HCT116 (cell line): ENCODE measurements around the gene PCDHGA2. TPM values are rescaled to one million over a fixed set of nuclear protein-coding genes. Genes with fewer than 3 reads are reported as not detected.

Experiments used
- ATAC-seq: fragments of 200-7000 bp; cut with Tn5 transposase; 2 replicates; pipeline ENCODE4 v1.9.1; 2020; ENCODE audit warnings: mild to moderate bottlenecking, moderate library complexity
- BruUV-seq: library from RNA; stranded (reverse); fragments of 400-500 nt; replicated peaks from 2 replicates; lab custom pipeline; 2021; lab: Mats Ljungman, UMichigan
- CTCF ChIA-PET: fragments of 300-600 bp; sonication (Branson Sonifier 250); formaldehyde crosslinking; loops from one replicate; lab custom pipeline; 2021; ENCODE audit warnings: antibody characterized with exemption; lab: Charles Lee
- POLR2A ChIA-PET: fragments of 300-600, 350-600 bp; sonication (Branson Sonifier 250); formaldehyde crosslinking; loops from one replicate; lab custom pipeline; 2021; ENCODE audit warnings: antibody characterized with exemption; lab: Charles Lee
- RAD21 ChIA-PET, 2 experiments: fragments of 300-600 bp; sonication (Branson Sonifier 250); formaldehyde crosslinking; loops; one replicate each; lab custom pipeline; 2023; ENCODE audit warnings: low total read pairs in 2 of 2; ENCODE audit not compliant: uncharacterized antibody in 2 of 2, unreplicated experiment in 2 of 2, low non-redundant PET in 1 of 2; lab: Charles Lee
- DNase-seq: peaks from one replicate; pipeline ENCODE4 v3.0.0-alpha.2; 2010; ENCODE audit warnings: low read depth, low spot score
- H2AFZ ChIP-seq: fragments of 200-600 bp; shearing (Covaris generic), sonication (generic); 2 replicates; pipeline ENCODE4 v1.6.1; 2017; ENCODE audit warnings: low read depth, mixed run types, mixed read lengths, antibody characterized with exemption, low read length; ENCODE audit not compliant: poor library complexity, severe bottlenecking
- H3K27ac ChIP-seq: 2 replicates; pipeline ENCODE4 v1.5.1; 2012; ENCODE audit warnings: low read depth, low read length
- H3K27me3 ChIP-seq: fragments of 200-600 bp; sonication (generic); 2 replicates; pipeline ENCODE4 v1.6.1; 2016; ENCODE audit warnings: mixed run types, low read length, mixed read lengths; ENCODE audit not compliant: insufficient read depth
- H3K36me3 ChIP-seq, 2 experiments: fragments of 200-500 bp in 1 of 2; fragments of 200-600 bp in 1 of 2; sonication (Bioruptor generic) in 1 of 2; sonication (generic) in 1 of 2; 2 replicates each; pipeline versions ENCODE4 v1.5.1 to v1.6.1; 2014 to 2016; ENCODE audit warnings: low read length in 2 of 2, inconsistent platforms in 1 of 2, mixed read lengths in 1 of 2, mixed run types in 1 of 2; ENCODE audit not compliant: insufficient read depth in 2 of 2, control insufficient read depth in 1 of 2
- H3K4me1 ChIP-seq, 2 experiments: fragments of 200-600 bp in 1 of 2; sonication (generic) in 1 of 2; 2 replicates each; pipeline versions ENCODE4 v1.5.1 to v1.6.1; 2012 to 2017; ENCODE audit warnings: low read length in 2 of 2, inconsistent platforms in 1 of 2, mild to moderate bottlenecking in 1 of 2, mixed read lengths in 1 of 2, mixed run types in 1 of 2, moderate library complexity in 1 of 2; ENCODE audit not compliant: insufficient read depth in 2 of 2, control insufficient read depth in 1 of 2
- H3K4me2 ChIP-seq: fragments of 200-600 bp; sonication (generic); 2 replicates; pipeline ENCODE4 v1.6.1; 2017; ENCODE audit warnings: mixed run types, low read length, mixed read lengths
- H3K4me3 ChIP-seq, 2 experiments: fragments of 200-600 bp in 1 of 2; sonication (generic) in 1 of 2; replicated peaks in 1 of 2; 2 replicates each; pipeline ENCODE4 v1.5.1; 2011 to 2016; ENCODE audit warnings: low read length in 2 of 2, control low read depth in 1 of 2, low read depth in 1 of 2, mild to moderate bottlenecking in 1 of 2, mixed read lengths in 1 of 2, mixed run types in 1 of 2
- H3K79me2 ChIP-seq: fragments of 200-600 bp; sonication (generic); 2 replicates; pipeline ENCODE4 v1.6.1; 2017; ENCODE audit warnings: mild to moderate bottlenecking, mixed run types, low read length, moderate library complexity, mixed read lengths; ENCODE audit not compliant: insufficient read depth
- H3K9ac ChIP-seq: fragments of 200-600 bp; sonication (generic); 2 replicates; pipeline ENCODE4 v1.6.1; 2016; ENCODE audit warnings: low read length, mixed read lengths
- H3K9me2 ChIP-seq: fragments of 200-600 bp; sonication (generic), shearing (Covaris generic); 2 replicates; pipeline ENCODE4 v1.6.1; 2017; ENCODE audit warnings: mixed run types, mild to moderate bottlenecking, moderate library complexity; ENCODE audit not compliant: insufficient read depth
- H3K9me3 ChIP-seq, 2 experiments: fragments of 200-500 bp in 1 of 2; fragments of 200-600 bp in 1 of 2; sonication (Bioruptor generic) in 1 of 2; sonication (generic) in 1 of 2; 2 replicates each; pipeline ENCODE4 v1.6.1; 2014 to 2017; ENCODE audit warnings: low read length in 2 of 2, mixed read lengths in 2 of 2, inconsistent platforms in 1 of 2, low read depth in 1 of 2, mild to moderate bottlenecking in 1 of 2, mixed run types in 1 of 2, moderate library complexity in 1 of 2; ENCODE audit not compliant: control insufficient read depth in 1 of 2, insufficient read depth in 1 of 2
- H4K20me1 ChIP-seq: fragments of 200-600 bp; sonication (generic), shearing (Covaris generic); 2 replicates; pipeline ENCODE4 v1.6.1; 2017; ENCODE audit warnings: mixed run types, mild to moderate bottlenecking, moderate library complexity; ENCODE audit not compliant: insufficient read depth
- CTCF ChIP-seq, 3 experiments: fragments of 200-600 bp in 1 of 3; sonication (generic) in 1 of 3; IDR thresholded peaks in 2 of 3; conservative IDR thresholded peaks in 1 of 3; 2 replicates each; pipeline ENCODE4 v1.5.1; 2012 to 2017; ENCODE audit warnings: low read depth in 2 of 3, low read length in 2 of 3, antibody characterized with exemption in 1 of 3, borderline replicate concordance in 1 of 3, control low read depth in 1 of 3, mild to moderate bottlenecking in 1 of 3, mixed read lengths in 1 of 3, mixed run types in 1 of 3, moderate library complexity in 1 of 3; ENCODE audit not compliant: insufficient read depth in 1 of 3
- EZH2phosphoT487 ChIP-seq: fragments of 200-600 bp; IDR thresholded peaks from 2 replicates; pipeline ENCODE4 v1.6.1; 2018; ENCODE audit warnings: antibody characterized with exemption, borderline replicate concordance
- JUND ChIP-seq: IDR thresholded peaks from 2 replicates; pipeline ENCODE4 v1.6.1; 2012
- SP1 ChIP-seq: IDR thresholded peaks from 2 replicates; pipeline ENCODE4 v1.6.1; 2012; ENCODE audit warnings: low read depth
- SRF ChIP-seq: IDR thresholded peaks from 2 replicates; pipeline ENCODE4 v1.6.1; 2012; ENCODE audit warnings: low read depth
- TCF7L2 ChIP-seq: IDR thresholded peaks from 2 replicates; pipeline ENCODE4 v1.7.0; 2011; ENCODE audit warnings: borderline replicate concordance, inconsistent platforms; ENCODE audit not compliant: insufficient read depth, insufficient read length; ENCODE audit errors: extremely low read depth
- YY1 ChIP-seq: IDR thresholded peaks from 2 replicates; pipeline ENCODE4 v1.6.1; 2011; ENCODE audit warnings: low read length, low read depth, moderate library complexity, mild to moderate bottlenecking; ENCODE audit not compliant: insufficient replicate concordance; ENCODE audit errors: extremely low read depth
- ZFX ChIP-seq: fragments of 450-650 bp; IDR thresholded peaks from 2 replicates; pipeline ENCODE4 v1.6.1; 2017
- ZNF274 ChIP-seq: fragments of 200-500 bp; sonication (Bioruptor generic); IDR thresholded peaks from 2 replicates; pipeline ENCODE4 v1.6.1; 2014; ENCODE audit warnings: mild to moderate bottlenecking, low read depth, low read length, inconsistent platforms
- intact Hi-C: fragments of 100-400 bp; cut with micrococcal nuclease; formaldehyde crosslinking; loops from 2 replicates; pipeline ENCODE4 v1.10.0; 2022
- total RNA-seq: library from RNA; stranded (reverse); gene quantifications from one replicate; pipeline ENCODE4 v1.2.1, GENCODE V29; 2021; ENCODE audit not compliant: unreplicated experiment

PCDHGA2 gene
- total RNA-seq, 1 experiment from 2014 or later: not detected

- CTCF ChIA-PET: no interaction called here
- no peak overlapping the region for H3K4me3 ChIP-seq
- intact Hi-C loops: no loop called here
Observed at GRCh38 chr5:141351591-141351990, 13.0 kb downstream of the PCDHGA2 start.

More at GRCh38 chr5:141351591-141351990, 13.0 kb downstream of the PCDHGA2 start:
- Histone ChIP-seq H3K9ac (no peak overlapping the region), H2AFZ (no peak overlapping the region), H3K9me3 (no peaks in the 10 kb centered on the region; a peak in 1 of 4 replicates), H3K27me3 (no peaks in the 10 kb centered on the region), H3K79me2 (no peaks in the 10 kb centered on the region), H3K27ac (no peak overlapping the region), H3K9me2 (no peaks in the 10 kb centered on the region), H3K4me2 (no peak overlapping the region), H4K20me1 (no peaks in the 10 kb centered on the region), H3K4me1 (no peaks in the 10 kb centered on the region), H3K36me3 (no peaks in the 10 kb centered on the region)
- ChIA-PET POLR2A (no interaction called here), RAD21 (no interaction called here)
- DNase-seq (no peak), ATAC-seq (no peak)
- BruUV-seq: no TSS peak
- TF ChIP-seq EZH2phosphoT487 (no peak), CTCF (IDR thresholded peaks at IDR 0.05 in 2 of 3, conservative IDR thresholded peaks at IDR 0.05 in 1 of 3; ENCODE audit: borderline replicate concordance in 1 of 3, insufficient read depth in 1 of 3, low read depth in 2 of 3, low read length in 2 of 3) (no peak), YY1 (no peak), ZNF274 (no peak), TCF7L2 (no peak), ZFX (no peak), JUND (no peak), SRF (no peak), SP1 (no peak)
